Measurements from ENCODE around the gene KCNN1. TPM values are rescaled to one million over a fixed set of nuclear protein-coding genes. Genes with fewer than 3 reads are reported as not detected.

The KCNN1 gene
- total and polyA plus RNA-seq, 2 of the 4 experiments (the other 2 are of a cell fraction) = 0.09 TPM; not detected in 1

DNA sequence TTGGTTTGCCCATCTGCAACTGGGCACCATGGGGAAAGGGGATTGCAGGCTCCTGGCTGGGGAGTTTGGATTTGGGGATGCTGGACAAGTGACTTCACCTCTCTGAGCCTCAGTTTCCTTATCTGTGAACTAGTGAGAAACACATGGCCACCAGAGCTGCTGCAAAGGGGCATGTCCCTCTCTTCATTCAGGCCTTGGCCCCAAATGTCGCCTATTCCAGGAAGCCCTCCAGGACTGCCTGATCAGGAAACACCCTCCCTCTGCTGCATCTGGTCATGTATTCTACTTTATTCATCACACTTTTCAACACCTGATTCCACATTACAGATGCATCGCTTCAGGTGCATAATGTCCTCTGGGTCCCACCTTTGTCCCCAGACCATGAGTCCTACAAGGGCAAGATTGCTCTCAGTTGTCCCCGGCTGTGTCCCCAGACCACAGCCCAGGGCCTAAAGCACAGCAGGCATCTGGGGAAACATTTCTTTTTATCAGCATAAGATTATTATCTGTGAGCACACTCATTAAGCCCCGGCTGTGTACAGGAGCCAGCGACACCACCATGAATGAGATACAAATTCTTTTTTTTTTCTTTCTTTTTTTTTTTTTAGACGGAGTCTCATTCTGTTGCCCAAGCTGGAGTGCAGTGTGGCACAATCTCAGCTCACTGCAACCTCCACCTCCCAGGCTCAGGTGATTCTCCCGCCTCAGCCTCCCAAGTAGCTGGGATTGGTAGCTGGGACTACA lies 78.6 kb downstream of the KCNN1 start:
- Histone ChIP-seq H3K4ac (ENCODE audit: low read depth, low read length) (peak overlapping the region; percentile 38), H3K9me1 (ENCODE audit: insufficient read depth, low read length) (peaks cover 9% of the 10 kb centered on the region), H2BK15ac (ENCODE audit: low read depth, low read length) (peak overlapping the region; percentile 72; the same call in 2 of the 3 replicates), H3K79me1 (ENCODE audit: low read depth in 1 of 2, low read length in 2 of 2) (no peaks in the 10 kb centered on the region), H2AFZ (replicated peaks; ENCODE audit: low read length, poor library complexity) (peak overlapping the region; percentile 86), H4K5ac (ENCODE audit: low read depth, low read length) (peak overlapping the region; percentile 61), H2BK5ac (ENCODE audit: low read depth, low read length, poor library complexity, severe bottlenecking) (peak overlapping the region; percentile 39), H4K91ac (ENCODE audit: insufficient read depth, low read depth, low read length) (peak overlapping the region; percentile 50), H2BK120ac (ENCODE audit: low read depth, low read length) (peak overlapping the region; percentile 81), H3K18ac (ENCODE audit: low read depth, low read length) (peak overlapping the region; percentile 47), H2BK20ac (ENCODE audit: low read depth, low read length) (peak overlapping the region; percentile 72), H3K23ac (ENCODE audit: low read depth, low read length) (peak overlapping the region; percentile 4), H3K9me3 (ENCODE audit: control insufficient read depth, insufficient read depth, low read length) (peaks cover 10% of the 10 kb centered on the region), H3K4me3 (ENCODE audit: insufficient read depth, low read depth, low read length) (peak overlapping the region; percentile 15), H3K4me1 (ENCODE audit: control insufficient read depth, insufficient read depth, low read length) (peaks cover 8% of the 10 kb centered on the region), H3K36me3 (ENCODE audit: control insufficient read depth, insufficient read depth, low read length) (no peaks in the 10 kb centered on the region), H3K14ac (replicated peaks; ENCODE audit: low read depth, low read length) (peak overlapping the region; percentile 87), H4K20me1 (ENCODE audit: insufficient read depth, low read length) (no peaks in the 10 kb centered on the region), H2AK5ac (ENCODE audit: low read depth, low read length) (peak overlapping the region; percentile 37; the same call in 1 of the 2 replicates), H3K27ac (ENCODE audit: insufficient read depth, low read length) (peak overlapping the region; percentile 2), H4K8ac (ENCODE audit: low read depth in 2 of 2, low read length in 2 of 2) (peak overlapping the region; percentile 64 to 80; a peak in 3 of 4 replicates), H3K9ac (ENCODE audit: low read depth, low read length) (peak overlapping the region; percentile 40; the same call in 1 of the 2 replicates), H3K4me2 (ENCODE audit: low read depth, low read length) (peak overlapping the region; percentile 74), H3K27me3 (ENCODE audit: control insufficient read depth, insufficient read depth, low read length) (peaks cover 5% of the 10 kb centered on the region; the same call in 1 of the 2 replicates), H3K56ac (ENCODE audit: extremely low read depth, insufficient read depth, low read length) (0 out of 2 replicates have a peak overlapping the region, but pooled peaks have one; percentile 4), H2AK9ac (replicated peaks; ENCODE audit: low read depth, low read length, poor library complexity) (peak overlapping the region; percentile 94)
- in situ Hi-C loops (cut with MboI; ENCODE audit: low sequenced_read_pairs) = no loop called here
- 72% methylated on average over 2 of the region's 7 CpGs; no CpG with 5 or more reads in 1 of the 2 experiments for WGBS, 2 experiments (ENCODE audit: extremely low coverage in 2 of 2, insufficient read length in 1 of 2)
- no peak for ATAC-seq (ENCODE audit: low read depth)
- dilution Hi-C loops (cut with HindIII; ENCODE audit: low sequenced_read_pairs, unreplicated experiment) = no loop called here
- DNase-seq = no peak
- intact Hi-C loops (cut with micrococcal nuclease) = no loop called here
- ChIA-PET POLR2A (ENCODE audit: unreplicated experiment) (no interaction called here), CTCF (no interaction called here)
- no TSS peak for BruUV-seq (replicated peaks)
- TF ChIP-seq, protein P1, sequence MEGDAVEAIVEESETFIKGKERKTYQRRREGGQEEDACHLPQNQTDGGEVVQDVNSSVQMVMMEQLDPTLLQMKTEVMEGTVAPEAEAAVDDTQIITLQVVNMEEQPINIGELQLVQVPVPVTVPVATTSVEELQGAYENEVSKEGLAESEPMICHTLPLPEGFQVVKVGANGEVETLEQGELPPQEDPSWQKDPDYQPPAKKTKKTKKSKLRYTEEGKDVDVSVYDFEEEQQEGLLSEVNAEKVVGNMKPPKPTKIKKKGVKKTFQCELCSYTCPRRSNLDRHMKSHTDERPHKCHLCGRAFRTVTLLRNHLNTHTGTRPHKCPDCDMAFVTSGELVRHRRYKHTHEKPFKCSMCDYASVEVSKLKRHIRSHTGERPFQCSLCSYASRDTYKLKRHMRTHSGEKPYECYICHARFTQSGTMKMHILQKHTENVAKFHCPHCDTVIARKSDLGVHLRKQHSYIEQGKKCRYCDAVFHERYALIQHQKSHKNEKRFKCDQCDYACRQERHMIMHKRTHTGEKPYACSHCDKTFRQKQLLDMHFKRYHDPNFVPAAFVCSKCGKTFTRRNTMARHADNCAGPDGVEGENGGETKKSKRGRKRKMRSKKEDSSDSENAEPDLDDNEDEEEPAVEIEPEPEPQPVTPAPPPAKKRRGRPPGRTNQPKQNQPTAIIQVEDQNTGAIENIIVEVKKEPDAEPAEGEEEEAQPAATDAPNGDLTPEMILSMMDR (conservative IDR thresholded peaks at IDR 0.05; ENCODE audit: low read depth, low read length) = no peak
- TF ChIP-seq RAD21 (IDR thresholded peaks at IDR 0.05; ENCODE audit: low read length) = no peak
- TF ChIP-seq NFE2L2 (IDR thresholded peaks at IDR 0.05; ENCODE audit: low read depth, low read length) = no peak
- TF ChIP-seq MAFK (IDR thresholded peaks at IDR 0.05; ENCODE audit: low read depth, low read length) = no peak
- no peak for TF ChIP-seq MAZ (IDR thresholded peaks at IDR 0.05; ENCODE audit: borderline replicate concordance, low read depth, low read length)
- no peak for TF ChIP-seq CHD1 (IDR thresholded peaks at IDR 0.05; ENCODE audit: low read depth, low read length)
- no peak for TF ChIP-seq BHLHE40 (IDR thresholded peaks at IDR 0.05; ENCODE audit: low read depth, low read length)
- no peak for TF ChIP-seq SMC3 (IDR thresholded peaks at IDR 0.05; ENCODE audit: low read depth, low read length)
- TF ChIP-seq MXI1 (IDR thresholded peaks at IDR 0.05; ENCODE audit: borderline replicate concordance, low read depth, low read length) = no peak
- TF ChIP-seq, protein P2, sequence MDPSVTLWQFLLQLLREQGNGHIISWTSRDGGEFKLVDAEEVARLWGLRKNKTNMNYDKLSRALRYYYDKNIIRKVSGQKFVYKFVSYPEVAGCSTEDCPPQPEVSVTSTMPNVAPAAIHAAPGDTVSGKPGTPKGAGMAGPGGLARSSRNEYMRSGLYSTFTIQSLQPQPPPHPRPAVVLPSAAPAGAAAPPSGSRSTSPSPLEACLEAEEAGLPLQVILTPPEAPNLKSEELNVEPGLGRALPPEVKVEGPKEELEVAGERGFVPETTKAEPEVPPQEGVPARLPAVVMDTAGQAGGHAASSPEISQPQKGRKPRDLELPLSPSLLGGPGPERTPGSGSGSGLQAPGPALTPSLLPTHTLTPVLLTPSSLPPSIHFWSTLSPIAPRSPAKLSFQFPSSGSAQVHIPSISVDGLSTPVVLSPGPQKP (IDR thresholded peaks at IDR 0.05; ENCODE audit: borderline replicate concordance, low read depth, low read length) = no peak
- TF ChIP-seq, protein P3, sequence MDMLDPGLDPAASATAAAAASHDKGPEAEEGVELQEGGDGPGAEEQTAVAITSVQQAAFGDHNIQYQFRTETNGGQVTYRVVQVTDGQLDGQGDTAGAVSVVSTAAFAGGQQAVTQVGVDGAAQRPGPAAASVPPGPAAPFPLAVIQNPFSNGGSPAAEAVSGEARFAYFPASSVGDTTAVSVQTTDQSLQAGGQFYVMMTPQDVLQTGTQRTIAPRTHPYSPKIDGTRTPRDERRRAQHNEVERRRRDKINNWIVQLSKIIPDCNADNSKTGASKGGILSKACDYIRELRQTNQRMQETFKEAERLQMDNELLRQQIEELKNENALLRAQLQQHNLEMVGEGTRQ (IDR thresholded peaks at IDR 0.05; ENCODE audit: low read depth, low read length) = no peak
- TF ChIP-seq POLR2A (IDR thresholded peaks at IDR 0.05; ENCODE audit: low read depth, low read length) = no peak
- TF ChIP-seq FOS (IDR thresholded peaks at IDR 0.05; ENCODE audit: low read depth, low read length) = no peak
- TF ChIP-seq CEBPB (IDR thresholded peaks at IDR 0.05; ENCODE audit: low read depth, low read length) = no peak
- no peak for TF ChIP-seq RCOR1 (IDR thresholded peaks at IDR 0.05; ENCODE audit: insufficient replicate concordance, low read length)

All from IMR-90 (cell line).